Activated effector memory CD4-positive, alpha-beta T cell treated with Interleukin-2 at 50 U/mL for 16 hours (primary cell): ENCODE data around the gene IGSF21.

Experiments
- DNase-seq: peaks from one replicate; pipeline ENCODE4 v3.0.0-alpha.2; 2020

IGSF21 gene

GRCh38 chr1:18376661-18377060, 269.1 kb downstream of the IGSF21 start:
- no peak for DNase-seq

- no peak for DNase-seq
Observed at GRCh38 chr1:18380288-18380687, 272.7 kb downstream of the IGSF21 start.

GRCh38 chr1:18384059-18384458, 276.5 kb downstream of the IGSF21 start:
- DNase-seq, result no peak

GRCh38 chr1:18384471-18384870, 276.9 kb downstream of the IGSF21 start:
- DNase-seq, result no peak

GRCh38 chr1:18385239-18385790, 277.7 kb downstream of the IGSF21 start:
- DNase-seq, result no peak

GRCh38 chr1:18386591-18386990, 279.0 kb downstream of the IGSF21 start:
- no peak for DNase-seq

GRCh38 chr1:18387307-18387706, 279.7 kb downstream of the IGSF21 start:
- no peak for DNase-seq

GRCh38 chr1:18390953-18391352, 283.4 kb downstream of the IGSF21 start:
- DNase-seq, result no peak

GRCh38 chr1:18394563-18395156, 287.1 kb downstream of the IGSF21 start:
- no peak for DNase-seq

- DNase-seq, result no peak
Observed at GRCh38 chr1:18396247-18396980, 288.8 kb downstream of the IGSF21 start.

GRCh38 chr1:18397641-18398040, 290.0 kb downstream of the IGSF21 start:
- DNase-seq, result no peak

GRCh38 chr1:18398791-18399530, 291.4 kb downstream of the IGSF21 start:
- DNase-seq, result no peak

GRCh38 chr1:18400347-18401102, 292.9 kb downstream of the IGSF21 start:
- no peak for DNase-seq

- no peak for DNase-seq
Observed at GRCh38 chr1:18401921-18402320, 294.3 kb downstream of the IGSF21 start.

- DNase-seq, result no peak
Observed at GRCh38 chr1:18404460-18404859, 296.9 kb downstream of the IGSF21 start.

- no peak for DNase-seq
Observed at GRCh38 chr1:18407166-18408045, 299.8 kb downstream of the IGSF21 start.

GRCh38 chr1:18408656-18409370, 301.2 kb downstream of the IGSF21 start:
- DNase-seq, result no peak

- DNase-seq, result no peak
Observed at GRCh38 chr1:18409609-18410237, 302.1 kb downstream of the IGSF21 start.

- no peak for DNase-seq
Observed at GRCh38 chr1:18410407-18410806, 302.8 kb downstream of the IGSF21 start.

GRCh38 chr1:18411321-18411720, 303.7 kb downstream of the IGSF21 start:
- no peak for DNase-seq
